HG03558 (cell line): ENCODE measurements around the gene GABBR2.

Source experiments
- ATAC-seq: cut with Tn5 transposase; IDR thresholded peaks from one replicate; pipeline ENCODE4 v1.9.1; 2021; ENCODE audit warnings: moderate number of reproducible peaks; ENCODE audit not compliant: unreplicated experiment; ENCODE audit errors: extremely low read depth

Gene GABBR2

DNA sequence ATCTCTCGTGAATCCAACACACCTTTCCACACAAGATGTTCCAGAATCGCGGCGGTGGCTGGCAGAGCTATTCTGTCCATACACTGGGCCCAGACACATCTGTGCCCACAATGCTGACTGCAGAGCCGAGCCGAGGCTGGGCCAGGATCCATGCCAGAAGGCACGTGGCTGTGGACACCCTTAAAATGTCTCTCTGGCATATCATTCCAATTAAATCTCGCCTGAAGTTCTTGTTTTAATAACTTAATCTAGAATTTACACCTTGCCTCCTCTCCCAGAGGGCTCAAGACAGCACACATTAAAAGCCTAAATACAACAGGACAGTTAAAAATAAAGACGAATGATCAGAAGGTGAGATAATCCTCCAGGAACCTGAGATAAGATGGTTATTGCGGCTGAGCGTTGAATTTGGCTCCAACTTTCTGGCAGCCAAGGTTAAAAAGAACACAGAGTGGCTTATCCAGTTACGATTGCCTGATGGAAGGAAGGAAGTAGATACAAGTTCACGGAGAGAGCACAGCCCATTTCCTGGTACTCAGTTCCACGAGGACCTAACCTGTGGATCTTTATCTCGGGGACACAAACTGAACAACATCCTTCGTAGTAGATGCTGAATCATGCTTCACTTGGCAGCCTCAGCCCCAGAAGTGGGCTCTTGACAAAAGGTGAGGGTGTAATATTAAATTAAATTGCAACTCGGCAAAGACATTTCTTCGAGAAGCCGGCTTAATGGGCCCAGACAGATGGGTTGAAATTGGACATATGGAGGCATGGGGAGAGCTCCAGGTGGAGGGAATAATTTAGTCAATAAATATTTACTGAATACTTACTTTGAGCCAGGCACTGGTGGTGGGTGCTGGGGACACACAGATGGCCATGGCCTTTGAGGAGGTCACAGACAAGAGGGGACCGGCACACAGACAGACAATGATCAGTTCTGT, 367.3 kb downstream of the GABBR2 start:
- no peak for ATAC-seq

DNA sequence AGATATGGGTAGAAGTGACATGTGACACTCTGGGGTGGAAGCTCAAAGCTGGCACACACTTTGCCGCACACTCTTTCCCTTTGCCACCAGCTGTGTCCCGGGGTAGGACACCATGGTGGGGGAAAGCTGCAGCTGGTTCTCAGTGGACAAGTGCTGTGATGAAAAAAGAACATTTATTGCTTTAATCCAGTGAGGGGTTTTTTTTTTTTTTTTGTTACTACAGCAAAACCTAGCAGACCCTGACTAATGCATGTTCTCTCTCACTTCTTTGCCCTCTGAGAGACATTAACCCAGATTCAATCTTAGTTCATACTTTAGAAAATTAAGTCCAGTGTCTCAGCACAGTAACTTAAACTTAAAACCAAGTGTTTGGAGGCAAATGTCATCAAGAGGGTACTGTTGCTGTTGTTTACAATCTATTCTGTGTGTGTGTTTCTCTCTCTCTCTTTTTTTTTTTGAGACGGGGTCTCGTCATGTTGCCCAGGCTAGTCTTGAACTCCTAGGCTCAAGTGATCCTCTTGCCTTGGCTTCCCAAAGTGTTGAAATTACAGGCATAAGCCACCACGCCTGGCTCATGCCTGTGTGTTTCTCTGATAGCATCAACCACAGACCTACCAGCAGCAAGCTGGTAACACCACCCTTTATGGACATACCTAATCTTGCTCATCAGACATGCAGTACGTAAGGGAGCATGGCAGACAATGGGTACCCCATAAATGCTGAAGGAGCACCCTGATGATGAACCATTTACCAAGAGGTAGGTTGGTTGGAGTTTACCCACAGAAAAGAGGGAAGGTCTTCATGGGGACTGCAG, 368.5 kb downstream of the GABBR2 start:
- ATAC-seq = no peak

DNA sequence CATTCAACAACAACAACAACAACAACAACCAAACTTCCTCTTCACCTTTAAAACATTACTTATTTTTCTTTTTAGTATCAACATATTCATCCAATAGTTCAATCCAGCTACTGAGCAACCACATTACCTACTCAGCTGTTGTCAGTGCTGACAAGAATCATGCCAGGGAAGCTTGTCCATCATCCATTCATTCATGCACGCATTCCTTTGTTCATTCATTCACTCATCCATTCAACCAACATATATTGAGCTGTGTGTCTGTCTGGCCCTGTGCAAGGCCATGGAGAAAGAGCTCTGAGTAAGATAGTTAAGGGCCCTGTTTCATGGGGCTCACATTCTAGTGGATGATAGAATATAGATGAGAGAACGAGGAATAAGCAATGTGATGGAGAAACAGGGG, 373.1 kb downstream of the GABBR2 start:
- ATAC-seq = no peak

DNA sequence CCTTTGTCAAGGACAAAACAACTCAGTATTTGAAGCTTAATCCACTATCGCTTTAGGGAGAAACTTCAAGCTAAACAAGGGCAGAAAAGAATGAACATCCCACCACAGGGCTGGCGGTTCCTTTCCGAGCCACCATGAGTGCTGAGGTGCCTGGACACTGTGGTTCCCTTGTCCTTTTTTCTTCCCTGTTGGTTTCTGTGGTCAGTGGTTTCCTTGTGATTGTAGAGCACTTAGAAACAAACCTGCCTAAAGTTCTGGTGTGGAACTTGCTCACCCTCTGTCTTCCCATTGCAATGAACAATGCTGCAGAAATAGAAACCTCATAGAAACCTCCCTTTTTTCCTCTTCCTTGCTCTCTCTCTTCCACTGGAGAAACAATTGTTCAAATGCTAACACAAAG, 373.9 kb downstream of the GABBR2 start:
- ATAC-seq = no peak

DNA sequence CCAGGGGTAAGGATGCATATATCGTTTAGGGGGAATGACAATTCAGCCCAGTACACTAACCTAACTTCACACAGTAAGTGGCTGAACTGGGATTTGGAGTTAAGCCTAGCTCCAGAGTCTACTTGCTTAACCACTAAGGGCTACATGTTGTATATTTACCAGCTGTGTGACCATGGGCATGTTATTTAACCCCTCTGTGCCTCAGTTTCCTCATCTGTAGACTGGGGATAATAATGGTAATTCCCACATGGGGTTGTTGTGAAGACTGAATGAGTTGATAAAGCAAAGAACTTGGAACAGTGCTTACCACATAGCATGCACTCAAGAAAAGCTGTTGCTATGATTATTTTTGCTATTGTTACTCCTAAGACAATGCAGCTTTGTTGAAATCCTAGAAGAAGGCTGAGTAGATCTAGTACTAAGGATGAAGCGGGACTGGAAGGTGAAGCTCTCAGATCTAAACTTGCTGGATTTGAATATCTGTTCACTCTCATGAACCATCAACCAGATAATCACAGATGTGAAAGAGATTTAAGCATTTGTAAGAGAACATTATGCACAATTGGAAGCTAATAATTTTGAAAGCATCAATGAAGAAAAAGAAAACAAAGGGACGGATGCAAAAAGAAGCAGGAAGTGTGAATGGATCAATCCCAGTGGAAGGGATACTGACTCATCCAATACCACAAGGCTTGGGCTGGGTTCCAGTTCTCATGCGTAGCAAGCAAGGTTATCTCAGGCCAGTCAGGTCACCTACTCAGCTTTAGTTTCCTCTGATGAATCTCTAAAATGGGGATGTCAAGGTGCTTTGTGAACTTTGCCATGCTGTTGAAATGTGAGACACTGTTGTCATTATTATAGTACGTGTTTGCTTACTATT, 374.8 kb downstream of the GABBR2 start:
- no peak for ATAC-seq

DNA sequence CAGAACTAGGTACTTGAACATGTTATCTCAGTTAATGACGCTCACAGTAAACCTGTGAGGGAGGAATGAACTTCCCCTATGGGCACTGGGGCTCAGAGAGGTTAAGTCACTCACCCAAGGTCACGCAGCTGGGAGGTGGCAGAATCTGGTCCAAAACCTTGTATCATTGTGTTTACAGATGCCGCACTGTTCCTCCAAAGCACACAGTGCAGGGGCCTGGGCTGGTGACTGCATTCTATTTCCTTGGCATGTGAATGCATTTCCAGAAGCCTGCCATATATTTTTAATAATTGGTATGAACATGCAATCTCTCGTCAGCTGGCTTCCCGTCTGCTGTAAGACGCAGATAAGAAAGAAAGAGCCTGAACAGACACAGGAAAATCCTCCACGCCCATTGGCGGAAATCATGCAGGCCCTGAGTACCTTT, 376.3 kb downstream of the GABBR2 start:
- ATAC-seq = no peak

DNA sequence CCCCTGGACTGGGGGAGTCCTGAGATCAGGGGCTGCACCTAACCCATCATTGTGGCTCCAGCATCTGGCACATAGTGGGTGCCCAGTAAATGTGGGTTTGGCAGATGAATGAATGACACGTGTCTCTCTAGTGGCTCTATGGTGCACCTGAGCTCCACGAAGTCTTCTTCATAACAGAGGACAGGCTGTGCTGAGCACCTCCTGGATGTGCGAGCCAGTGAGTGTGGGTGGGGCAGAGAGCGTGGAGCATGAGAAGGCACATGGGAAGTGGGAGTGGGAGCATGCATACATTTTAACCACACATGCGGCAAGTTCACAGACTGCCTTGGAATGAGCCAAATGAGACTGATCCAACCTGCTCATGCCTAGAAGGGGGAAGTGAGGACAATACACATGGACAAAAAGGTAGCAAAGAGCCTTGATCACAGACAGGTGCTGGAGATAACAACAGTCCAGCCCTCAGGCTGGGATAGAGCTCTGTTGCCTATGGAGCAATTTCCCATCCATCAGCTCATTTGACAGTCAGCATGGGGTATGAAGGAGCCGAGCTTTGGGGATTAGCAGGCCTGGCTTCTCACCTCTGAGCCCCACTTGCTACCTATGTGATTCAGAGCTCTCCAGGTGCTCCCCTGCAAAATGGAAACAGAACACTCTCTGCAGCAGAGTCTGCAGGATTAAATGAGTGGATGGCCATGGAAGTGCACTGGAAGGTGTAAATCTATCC, 377.0 kb downstream of the GABBR2 start:
- ATAC-seq = no peak

DNA sequence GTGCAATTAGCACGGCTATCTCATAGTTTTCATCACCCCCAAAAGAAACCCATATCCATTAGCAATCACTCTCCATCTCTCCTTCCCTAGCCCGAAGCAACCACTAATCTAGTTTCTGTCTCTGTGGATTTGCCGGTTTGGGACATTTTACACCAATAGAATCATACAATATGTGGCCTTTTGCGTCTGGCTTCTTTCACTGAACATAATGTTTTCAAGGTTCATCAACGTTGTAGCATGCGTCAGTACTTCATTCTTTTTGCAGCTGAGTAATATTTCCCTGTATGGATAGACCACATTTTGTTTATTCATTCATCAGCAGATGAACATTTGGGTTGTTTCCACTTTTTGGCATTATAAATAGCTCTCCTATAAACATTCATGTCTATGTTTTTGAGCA, 377.9 kb downstream of the GABBR2 start:
- ATAC-seq = no peak

DNA sequence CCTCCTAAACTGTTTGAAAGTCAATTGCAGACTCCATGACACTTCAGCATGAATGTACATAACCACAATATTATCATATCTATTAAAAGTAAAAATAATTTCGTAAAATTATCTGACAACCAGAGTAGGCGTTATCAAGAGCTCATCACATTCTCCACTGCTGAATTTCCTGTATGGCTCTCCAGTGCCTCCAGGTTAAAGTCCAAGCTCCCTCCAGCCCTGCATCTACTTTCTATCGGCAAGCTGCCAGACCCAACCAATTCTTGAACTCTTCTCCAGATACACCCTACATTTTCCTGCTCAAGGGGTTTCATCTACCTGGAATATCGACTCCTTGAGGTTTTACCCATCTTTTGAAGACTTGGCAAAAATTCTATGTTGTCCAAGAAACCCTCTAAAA, 378.8 kb downstream of the GABBR2 start:
- no peak for ATAC-seq

DNA sequence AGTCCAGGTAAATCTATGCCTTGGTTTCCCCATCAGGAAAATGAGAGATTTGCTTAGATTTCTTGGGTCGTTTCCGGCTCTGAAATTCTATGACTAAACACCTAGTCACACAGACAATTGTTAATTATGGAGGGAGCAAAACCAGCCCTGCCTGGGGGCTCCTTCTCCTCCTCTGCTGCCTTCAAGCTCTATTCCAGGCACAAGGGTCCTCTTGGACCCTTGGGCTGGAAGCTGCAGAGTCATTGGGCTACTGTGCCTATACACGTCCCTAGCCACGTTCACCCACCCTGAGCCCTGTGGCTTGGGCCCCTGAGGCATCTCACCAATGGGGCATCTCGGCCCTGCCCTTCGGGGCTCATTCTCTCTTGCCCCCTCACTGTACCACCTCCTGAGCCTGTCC, 379.5 kb downstream of the GABBR2 start:
- ATAC-seq = no peak

DNA sequence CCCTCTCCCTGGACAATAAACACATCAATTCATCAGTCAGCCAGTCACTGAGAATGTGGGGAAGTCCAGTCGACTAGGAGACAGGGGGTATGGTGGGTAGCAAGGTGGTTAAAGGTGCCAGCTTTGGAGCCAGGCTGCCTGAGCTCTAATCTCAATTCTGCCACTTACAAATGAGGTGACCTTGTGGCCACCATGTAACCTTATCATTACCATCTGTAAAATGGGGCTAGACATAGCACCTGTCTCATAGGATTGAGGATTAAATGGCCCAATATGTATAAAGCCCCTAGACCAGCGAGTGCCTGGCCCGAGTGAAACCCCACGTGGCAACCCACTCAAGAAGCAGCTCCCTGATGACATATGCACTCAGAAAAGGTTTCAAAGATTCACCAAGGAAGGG, 380.0 kb downstream of the GABBR2 start:
- ATAC-seq = no peak

DNA sequence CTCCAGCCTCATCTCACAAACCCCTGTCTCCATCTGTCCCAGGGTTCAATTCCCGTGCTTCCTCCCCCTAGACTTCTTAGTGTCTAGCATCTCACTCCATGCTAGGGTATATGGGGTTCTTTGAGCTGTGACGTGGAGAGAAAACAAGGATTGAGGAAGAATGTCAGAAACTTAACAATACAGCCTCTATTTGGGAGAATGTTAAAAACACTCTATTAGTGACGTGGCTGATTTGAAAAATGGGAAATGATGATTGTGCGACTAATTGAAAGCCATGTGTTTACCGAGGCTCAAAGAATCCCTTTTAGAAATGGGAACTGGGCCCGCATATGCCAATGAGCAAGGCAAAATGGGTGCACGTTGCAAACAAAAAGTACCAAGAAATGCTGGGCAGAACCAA, 380.6 kb downstream of the GABBR2 start:
- no peak for ATAC-seq

DNA sequence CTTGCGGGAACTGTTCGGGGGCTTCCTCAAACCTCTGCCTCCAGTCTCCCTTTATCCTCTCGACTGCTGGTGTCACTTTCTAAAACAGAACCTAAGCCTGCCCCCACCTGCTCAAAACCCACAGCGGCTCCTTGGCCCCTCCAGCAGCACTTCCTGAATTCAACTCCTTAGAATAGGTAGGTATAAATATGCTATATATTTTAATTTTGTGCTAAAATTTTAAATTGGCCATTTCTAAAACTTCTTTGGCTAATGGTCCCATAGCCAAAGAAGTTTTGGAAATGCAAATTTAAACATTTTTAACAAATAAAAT, 381.5 kb downstream of the GABBR2 start:
- ATAC-seq = no peak

DNA sequence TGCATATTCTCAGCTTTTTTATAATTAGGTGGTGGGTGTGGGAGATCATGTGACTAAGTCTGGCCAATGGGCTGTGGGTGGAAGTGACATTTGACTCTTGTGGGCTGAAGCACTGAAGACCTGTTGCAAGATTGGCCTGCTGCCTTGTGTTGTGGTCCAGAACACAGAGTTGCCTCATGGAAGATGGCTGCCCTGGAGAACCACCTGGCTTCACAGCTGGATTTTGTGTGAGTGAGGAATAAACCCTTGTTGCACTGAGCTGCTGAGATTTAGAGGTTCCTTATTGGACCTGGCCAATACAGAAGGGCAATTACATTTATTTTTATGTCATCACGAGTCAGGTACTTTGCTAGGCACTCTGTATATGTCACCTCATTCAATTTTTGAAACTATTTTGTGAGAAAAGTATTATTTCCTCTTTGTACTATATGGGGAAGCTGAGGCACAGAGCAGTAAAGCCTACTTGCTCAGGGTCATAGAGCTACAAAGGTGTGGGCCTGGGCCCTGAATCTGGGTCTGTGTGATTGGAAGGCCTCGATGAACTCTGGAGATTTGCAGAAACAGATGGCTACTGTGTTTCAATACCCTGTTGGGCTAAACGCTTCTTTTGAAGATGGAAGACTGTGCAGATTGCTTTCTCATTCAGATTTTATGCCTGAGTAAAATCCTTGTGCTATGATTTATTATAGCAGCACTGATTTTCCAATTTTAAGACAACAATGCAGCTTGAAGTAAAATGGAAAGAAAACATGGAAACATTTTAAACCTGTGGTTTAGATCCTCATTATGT, 382.1 kb downstream of the GABBR2 start:
- no peak for ATAC-seq

DNA sequence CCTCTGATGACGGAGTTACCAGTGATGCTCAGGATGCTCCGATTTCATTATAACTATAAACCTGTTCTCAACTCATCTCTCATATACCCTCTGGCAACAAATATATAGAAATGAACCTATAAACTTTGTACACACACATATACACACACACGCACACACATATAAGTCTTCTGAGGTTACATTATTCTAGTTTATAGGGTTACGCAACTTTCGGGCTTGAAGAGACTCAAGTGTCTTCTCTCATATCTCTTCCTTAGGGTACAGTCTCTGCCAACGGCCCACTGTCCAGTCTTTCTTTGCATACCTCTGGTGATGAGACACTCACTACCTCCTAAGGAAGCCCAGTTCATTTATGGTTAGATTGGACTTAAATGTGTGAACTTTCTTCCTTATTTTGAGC, 383.9 kb downstream of the GABBR2 start:
- ATAC-seq = no peak

DNA sequence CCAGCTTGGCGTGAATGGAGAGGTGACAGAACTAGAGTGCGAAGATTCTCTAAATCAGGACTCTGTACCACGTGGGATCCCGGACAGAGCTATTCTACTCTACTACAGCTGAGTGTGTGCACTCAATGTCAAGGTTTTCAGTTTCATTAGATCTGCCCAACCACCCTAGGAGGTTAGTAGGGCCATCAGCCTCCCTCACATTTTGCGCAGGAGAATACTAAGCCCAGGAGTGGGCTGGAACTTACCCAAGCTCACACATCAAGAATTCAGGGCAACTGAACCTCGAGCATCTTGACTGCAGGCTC, 385.0 kb downstream of the GABBR2 start:
- ATAC-seq = no peak

DNA sequence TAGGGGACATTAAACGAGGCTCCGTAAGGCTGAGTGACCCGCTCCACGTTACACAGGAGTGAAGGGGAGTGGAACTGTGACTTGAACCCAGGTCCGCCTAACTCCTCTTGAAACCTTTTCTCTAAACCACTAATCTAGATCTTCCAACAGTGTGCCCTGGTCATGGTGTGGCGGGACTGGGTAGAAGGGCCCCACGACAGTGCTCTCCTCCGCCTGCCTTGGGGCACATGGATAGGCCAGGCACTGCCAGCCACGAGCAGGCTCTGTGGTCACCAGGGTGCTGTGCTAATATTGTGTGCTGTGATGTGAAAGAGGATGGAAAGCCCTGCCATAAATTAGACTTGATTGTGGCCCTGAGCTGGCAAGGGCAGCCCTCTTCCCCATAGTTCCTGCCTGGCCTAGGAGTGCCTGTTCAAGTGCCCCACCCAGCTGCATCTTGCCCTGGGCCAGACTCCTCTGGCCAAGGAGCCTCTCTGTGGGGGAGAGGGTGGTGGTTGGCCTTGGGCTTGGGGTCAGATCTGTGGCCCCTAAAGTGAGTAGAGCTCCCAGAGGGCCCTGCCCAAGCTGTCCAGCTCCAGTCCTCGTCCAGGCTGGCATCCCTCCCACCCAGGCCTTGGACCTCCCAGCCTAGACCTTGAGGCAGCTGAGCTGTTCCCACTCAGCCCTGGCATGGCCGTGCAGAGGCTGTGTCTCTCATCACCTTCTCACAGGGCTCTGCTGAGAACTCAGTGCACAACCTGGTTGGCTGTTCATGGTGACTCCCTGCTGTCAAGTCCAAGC, 385.5 kb downstream of the GABBR2 start:
- no peak for ATAC-seq

DNA sequence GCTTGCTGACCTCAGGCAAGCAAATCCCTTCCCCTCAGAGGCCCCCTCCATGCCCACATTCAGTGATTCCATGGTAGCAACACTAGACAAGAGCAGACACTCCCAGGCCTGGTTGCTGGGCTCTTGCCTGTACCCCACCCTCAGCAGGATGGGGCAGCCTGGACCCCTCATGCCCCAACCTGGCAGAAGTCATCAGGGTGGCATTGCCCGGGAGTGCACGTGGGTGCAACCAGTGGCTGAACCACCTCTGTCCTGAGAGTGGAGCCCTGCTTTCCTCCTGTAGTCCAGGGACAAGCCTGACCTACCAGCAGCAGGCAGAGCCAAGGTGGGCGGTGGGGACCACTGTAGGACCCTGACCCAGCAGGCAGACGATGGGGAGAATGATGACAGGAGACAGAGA, 387.5 kb downstream of the GABBR2 start:
- ATAC-seq = no peak
